ENCODE measurements around the gene COQ9.
A peak's percentile ranks its signal among the peaks of the same experiment; 100 is the strongest.

DNA sequence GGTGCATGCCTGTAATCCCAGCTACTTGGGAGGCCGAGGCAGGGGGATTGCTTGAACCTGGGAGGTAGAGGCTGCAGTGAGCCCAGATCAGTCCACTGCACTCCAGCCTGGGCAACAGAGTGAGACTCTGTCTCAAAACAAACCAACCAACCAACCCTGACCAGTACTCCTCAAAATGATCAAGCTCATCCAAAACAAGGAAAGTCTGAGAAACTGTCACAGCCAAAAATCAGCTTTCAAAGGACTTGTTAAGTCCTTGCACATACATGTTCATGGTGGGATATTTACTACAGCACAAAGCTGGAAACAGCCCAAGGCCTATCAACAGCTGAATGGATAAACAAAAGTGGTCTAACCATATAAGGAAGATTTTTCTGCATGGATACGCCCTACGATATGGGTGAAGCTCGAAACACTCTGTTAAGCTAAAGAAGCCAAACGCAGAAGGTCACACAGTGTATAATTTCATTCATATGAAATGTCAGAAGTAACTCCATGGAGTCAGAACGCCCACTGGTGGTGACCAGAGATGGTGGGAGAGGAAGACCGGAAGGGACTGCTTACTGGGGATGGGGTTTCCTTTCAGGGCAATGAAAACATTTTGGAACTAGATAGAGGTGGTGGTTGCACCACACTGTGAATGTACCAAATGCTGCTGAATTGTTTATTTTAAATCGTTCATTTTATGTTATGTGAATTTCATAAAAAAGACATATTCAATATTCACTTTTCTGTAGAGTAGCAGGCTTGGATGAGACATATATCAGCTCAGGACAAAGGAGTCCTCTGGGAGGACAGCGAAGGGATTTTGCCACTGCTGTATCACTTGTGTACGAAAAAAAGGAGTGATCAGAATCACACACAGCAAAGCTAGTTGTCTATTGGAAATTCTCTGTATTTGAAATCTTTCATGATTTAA is 25.0 kb upstream of the COQ9 start:
- TF ChIP-seq, protein P1, sequence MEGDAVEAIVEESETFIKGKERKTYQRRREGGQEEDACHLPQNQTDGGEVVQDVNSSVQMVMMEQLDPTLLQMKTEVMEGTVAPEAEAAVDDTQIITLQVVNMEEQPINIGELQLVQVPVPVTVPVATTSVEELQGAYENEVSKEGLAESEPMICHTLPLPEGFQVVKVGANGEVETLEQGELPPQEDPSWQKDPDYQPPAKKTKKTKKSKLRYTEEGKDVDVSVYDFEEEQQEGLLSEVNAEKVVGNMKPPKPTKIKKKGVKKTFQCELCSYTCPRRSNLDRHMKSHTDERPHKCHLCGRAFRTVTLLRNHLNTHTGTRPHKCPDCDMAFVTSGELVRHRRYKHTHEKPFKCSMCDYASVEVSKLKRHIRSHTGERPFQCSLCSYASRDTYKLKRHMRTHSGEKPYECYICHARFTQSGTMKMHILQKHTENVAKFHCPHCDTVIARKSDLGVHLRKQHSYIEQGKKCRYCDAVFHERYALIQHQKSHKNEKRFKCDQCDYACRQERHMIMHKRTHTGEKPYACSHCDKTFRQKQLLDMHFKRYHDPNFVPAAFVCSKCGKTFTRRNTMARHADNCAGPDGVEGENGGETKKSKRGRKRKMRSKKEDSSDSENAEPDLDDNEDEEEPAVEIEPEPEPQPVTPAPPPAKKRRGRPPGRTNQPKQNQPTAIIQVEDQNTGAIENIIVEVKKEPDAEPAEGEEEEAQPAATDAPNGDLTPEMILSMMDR (IDR thresholded peaks at IDR 0.05) = peak in 3 of 4 experiments; percentile 68 to 79 (median 72)
- TF ChIP-seq POLR2AphosphoS5 (IDR thresholded peaks at IDR 0.05) = peak; percentile 57
- TF ChIP-seq POLR2A (IDR thresholded peaks at IDR 0.05) = no peak
